ENCODE results near the gene RNF141. TPM values are rescaled to one million over a fixed set of nuclear protein-coding genes. Genes with fewer than 3 reads are reported as not detected.
A peak's percentile ranks its signal among the peaks of the same experiment; 100 is the strongest.

RNF141 gene
- total and polyA plus RNA-seq, 7 experiments from 2014 or later = 11.9 to 26.6 (median 17.3) TPM

DNA sequence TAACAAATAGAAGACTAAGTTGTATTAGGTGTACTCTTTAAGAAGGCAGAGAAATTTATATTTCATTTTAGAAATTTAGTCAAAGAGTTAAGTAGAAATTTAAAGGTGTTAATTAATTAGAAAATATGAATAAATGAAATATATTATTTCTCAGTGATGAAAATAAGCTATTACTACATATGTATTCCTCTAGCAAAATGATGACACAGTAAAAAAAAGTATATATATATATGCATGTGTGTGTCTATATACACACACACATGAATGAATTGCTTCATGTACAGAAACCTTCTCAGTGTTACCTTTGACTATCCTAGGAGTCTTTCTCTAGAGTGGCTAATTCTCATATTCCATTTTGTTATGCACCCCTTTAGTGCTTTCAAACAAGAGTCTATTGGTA, 7.7 kb downstream of the RNF141 start:
- H3K36me3 Mint-ChIP-seq = peaks cover 5 to 41% (median 30%) of the 10 kb centered on the region in 5 donors
- no peak overlapping the region for H3K27ac Mint-ChIP-seq
- no peaks in the 10 kb centered on the region for H3K27me3 ChIP-seq (ENCODE audit: control insufficient read depth in 2 of 2, insufficient read depth in 2 of 2, low read length in 2 of 2)
- H3K9me3 Mint-ChIP-seq = no peaks in the 10 kb centered on the region
- H3K27ac ChIP-seq (ENCODE audit: low read depth, low read length) = no peak overlapping the region
- H3K4me1 Mint-ChIP-seq = peaks cover 2 to 21% (median 6%) of the 10 kb centered on the region in 7 donors
- no peak for ATAC-seq
- no peak overlapping the region for H3K4me3 Mint-ChIP-seq
- H3K27me3 Mint-ChIP-seq = no peaks in the 10 kb centered on the region
- no peak overlapping the region for H3K4me3 ChIP-seq (ENCODE audit: low read length)
- H3K36me3 ChIP-seq (ENCODE audit: control insufficient read depth in 2 of 3, insufficient read depth in 3 of 3, low read length in 3 of 3) = peaks cover 0 to 31% (median 0%) of the 10 kb centered on the region in 3 experiments
- ChIA-PET POLR2A (no interaction called here), CTCF (interaction anchor here (1.0 to 3.8 kb wide), 3 partner anchors 8 to 125 kb away, joined by 3 to 24 read pairs (median 3); partner anchors contain the start of gene RNF141)
- no peak for DNase-seq
- intact Hi-C loops (cut with micrococcal nuclease) = no loop called here
- no peaks in the 10 kb centered on the region for H3K9me3 ChIP-seq (ENCODE audit: control insufficient read depth in 2 of 3, low read length in 3 of 3)
- no peaks in the 10 kb centered on the region for H3K4me1 ChIP-seq (ENCODE audit: control insufficient read depth in 2 of 2, insufficient read depth in 2 of 2, low read length in 2 of 2)

DNA sequence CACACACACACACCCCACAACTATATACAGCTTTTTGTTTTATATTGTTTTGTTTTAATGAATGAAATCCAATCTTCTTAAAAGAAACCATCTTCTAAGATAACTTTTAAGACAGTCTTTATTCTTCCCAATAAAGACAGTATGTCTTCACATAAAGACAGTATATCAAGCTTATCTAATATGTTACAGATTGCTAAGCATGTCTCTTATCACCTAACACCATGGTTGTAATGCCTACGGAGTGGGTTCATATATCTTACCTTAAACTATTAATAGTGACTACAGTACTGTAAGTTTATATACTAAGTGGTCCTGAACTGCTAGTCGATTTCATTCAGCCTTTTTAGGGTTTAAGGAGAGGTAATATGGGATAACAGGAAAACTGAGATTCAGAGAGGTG, 8.5 kb downstream of the RNF141 start:
- Histone ChIP-seq H3K4me1 (ENCODE audit: control insufficient read depth in 2 of 2, insufficient read depth in 2 of 2, low read length in 2 of 2) (no peaks in the 10 kb centered on the region), H3K27me3 (ENCODE audit: control insufficient read depth in 2 of 2, insufficient read depth in 2 of 2, low read length in 2 of 2) (no peaks in the 10 kb centered on the region), H3K36me3 (ENCODE audit: control insufficient read depth in 2 of 3, insufficient read depth in 3 of 3, low read length in 3 of 3) (peaks cover 0 to 33% (median 0%) of the 10 kb centered on the region in 3 experiments), H3K9me3 (ENCODE audit: control insufficient read depth in 2 of 3, low read length in 3 of 3) (no peaks in the 10 kb centered on the region), H3K27ac (ENCODE audit: low read depth, low read length) (no peak overlapping the region), H3K4me3 (ENCODE audit: low read length) (no peak overlapping the region)
- Mint-ChIP-seq H3K27ac (no peak overlapping the region), H3K4me3 (no peak overlapping the region), H3K4me1 (peaks cover 2 to 21% (median 9%) of the 10 kb centered on the region in 7 donors), H3K9me3 (no peaks in the 10 kb centered on the region), H3K36me3 (peaks cover 5 to 45% (median 32%) of the 10 kb centered on the region in 5 donors), H3K27me3 (no peaks in the 10 kb centered on the region)
- DNase-seq (no peak), ATAC-seq (no peak)
- intact Hi-C loops (cut with micrococcal nuclease) = no loop called here
- ChIA-PET CTCF (interaction anchor here (0.7 to 3.8 kb wide), 3 partner anchors 9 to 338 kb away, joined by 3 to 24 read pairs (median 4); partner anchors contain the start of gene RNF141), POLR2A (interaction anchor here (1.6 to 2.1 kb wide), 2 partner anchors 9 to 23 kb away, joined by 3 to 8 read pairs; partner anchors contain the start of gene RNF141)

DNA sequence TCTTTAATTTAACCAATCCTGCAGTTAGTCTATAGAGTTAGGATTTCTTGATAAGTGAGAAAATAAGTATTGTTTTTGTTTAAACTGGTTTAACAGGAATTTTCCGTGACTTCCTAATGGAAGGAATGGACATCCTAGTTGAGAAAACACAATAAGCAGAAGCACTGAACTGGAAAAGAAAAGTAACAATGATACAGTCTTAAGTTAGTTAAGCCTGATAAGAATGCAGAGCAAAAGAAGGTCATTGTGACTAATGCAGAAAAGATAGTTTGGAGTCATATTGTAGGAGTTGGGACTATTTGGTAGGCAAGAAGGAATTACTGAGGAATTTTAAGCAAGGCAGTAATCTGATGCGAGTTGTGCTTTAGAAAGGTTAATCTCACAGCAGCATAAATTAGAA, 11.7 kb downstream of the RNF141 start:
- no peaks in the 10 kb centered on the region for H3K9me3 Mint-ChIP-seq
- peaks cover 6 to 16% (median 10%) of the 10 kb centered on the region in 7 donors for H3K4me1 Mint-ChIP-seq
- H3K4me3 Mint-ChIP-seq = no peak overlapping the region
- Histone ChIP-seq H3K36me3 (ENCODE audit: control insufficient read depth in 2 of 3, insufficient read depth in 3 of 3, low read length in 3 of 3) (peaks cover 0 to 52% (median 5%) of the 10 kb centered on the region in 3 experiments), H3K27ac (ENCODE audit: low read depth, low read length) (no peak overlapping the region), H3K27me3 (ENCODE audit: control insufficient read depth in 2 of 2, insufficient read depth in 2 of 2, low read length in 2 of 2) (no peaks in the 10 kb centered on the region), H3K4me3 (ENCODE audit: low read length) (no peak overlapping the region), H3K9me3 (ENCODE audit: control insufficient read depth in 2 of 3, low read length in 3 of 3) (no peaks in the 10 kb centered on the region), H3K4me1 (ENCODE audit: control insufficient read depth in 2 of 2, insufficient read depth in 2 of 2, low read length in 2 of 2) (no peaks in the 10 kb centered on the region)
- DNase-seq (no peak), ATAC-seq (no peak)
- intact Hi-C loops (cut with micrococcal nuclease) = no loop called here
- H3K36me3 Mint-ChIP-seq = peaks cover 11 to 62% (median 46%) of the 10 kb centered on the region in 5 donors
- no peak overlapping the region for H3K27ac Mint-ChIP-seq
- POLR2A ChIA-PET = no interaction called here
- CTCF ChIA-PET = no interaction called here
- H3K27me3 Mint-ChIP-seq = no peaks in the 10 kb centered on the region

- Histone ChIP-seq H3K36me3 (ENCODE audit: control insufficient read depth in 2 of 3, insufficient read depth in 3 of 3, low read length in 3 of 3) (peaks cover 0 to 53% (median 6%) of the 10 kb centered on the region in 3 experiments), H3K4me1 (ENCODE audit: control insufficient read depth in 2 of 2, insufficient read depth in 2 of 2, low read length in 2 of 2) (no peaks in the 10 kb centered on the region), H3K27ac (ENCODE audit: low read depth, low read length) (no peak overlapping the region), H3K4me3 (ENCODE audit: low read length) (no peak overlapping the region), H3K27me3 (ENCODE audit: control insufficient read depth in 2 of 2, insufficient read depth in 2 of 2, low read length in 2 of 2) (no peaks in the 10 kb centered on the region), H3K9me3 (ENCODE audit: control insufficient read depth in 2 of 3, low read length in 3 of 3) (no peaks in the 10 kb centered on the region)
- ATAC-seq (no peak), DNase-seq (no peak)
- Mint-ChIP-seq H3K36me3 (peaks cover 13 to 62% (median 39%) of the 10 kb centered on the region in 5 donors), H3K4me3 (no peak overlapping the region), H3K27ac (no peak overlapping the region), H3K9me3 (no peaks in the 10 kb centered on the region), H3K27me3 (no peaks in the 10 kb centered on the region), H3K4me1 (peaks cover 6 to 20% (median 10%) of the 10 kb centered on the region in 7 donors)
- ChIA-PET POLR2A (interaction anchor here (1.0 to 1.5 kb wide), 2 partner anchors 12 to 74 kb away, joined by 4 read pairs; no protein-coding TSS in a partner anchor), CTCF (interaction anchor here (0.7 kb wide), 1 partner anchor 43 kb away, joined by 3 read pairs; no protein-coding TSS in a partner anchor)
- intact Hi-C loops (cut with micrococcal nuclease) = no loop called here
Measured at GRCh38 chr11:10528121-10528520, 12.9 kb downstream of the RNF141 start.

DNA sequence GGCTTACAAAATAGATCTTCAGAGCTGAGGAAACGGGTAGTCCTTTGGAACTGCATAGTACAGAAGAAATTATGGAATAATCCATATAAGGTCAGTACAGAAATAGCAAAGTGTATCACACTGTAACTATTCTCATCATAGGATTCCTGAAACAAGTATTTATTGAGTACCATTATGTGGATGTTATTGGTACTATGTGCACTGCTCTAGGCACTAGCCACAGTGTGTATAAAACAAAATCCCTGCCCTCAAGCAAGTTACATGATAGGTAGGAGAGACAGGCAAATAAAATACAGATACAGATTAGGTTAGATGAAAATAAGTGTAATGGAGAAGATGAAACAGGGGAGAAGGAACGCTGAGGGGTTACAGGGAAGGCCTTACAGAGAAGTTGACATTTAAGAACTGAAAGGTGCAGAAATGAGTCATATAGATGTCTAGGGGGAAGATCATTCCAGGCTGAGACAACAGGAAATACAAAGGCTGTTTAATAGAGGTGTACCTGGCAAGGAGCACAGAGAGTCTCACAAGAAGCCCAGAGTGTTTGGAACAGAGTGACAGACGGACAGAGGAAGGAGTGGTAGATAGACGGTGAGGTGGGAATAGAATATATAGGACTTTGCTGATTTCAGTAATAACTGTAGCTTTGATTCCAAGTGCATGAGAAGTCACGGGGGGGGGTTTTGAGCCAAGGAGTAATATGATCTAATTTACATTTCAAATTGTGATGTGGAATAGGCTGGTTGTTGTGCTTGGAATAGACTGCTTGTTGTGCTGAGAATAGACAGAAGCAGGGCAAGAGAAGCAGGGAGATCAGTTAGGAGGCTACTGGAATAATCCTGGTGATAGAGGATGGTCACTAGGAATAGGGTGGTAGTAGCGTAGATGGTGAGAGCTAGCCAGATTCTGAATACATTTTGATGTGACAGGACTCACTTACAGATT, 13.7 kb downstream of the RNF141 start:
- H3K4me3 Mint-ChIP-seq = peak overlapping the region in 2 of 10 donors; percentile 1 to 3
- Histone ChIP-seq H3K27me3 (ENCODE audit: control insufficient read depth in 2 of 2, insufficient read depth in 2 of 2, low read length in 2 of 2) (no peaks in the 10 kb centered on the region), H3K4me3 (ENCODE audit: low read length) (no peak overlapping the region), H3K4me1 (ENCODE audit: control insufficient read depth in 2 of 2, insufficient read depth in 2 of 2, low read length in 2 of 2) (no peaks in the 10 kb centered on the region), H3K36me3 (ENCODE audit: control insufficient read depth in 2 of 3, insufficient read depth in 3 of 3, low read length in 3 of 3) (peaks cover 1 to 56% (median 6%) of the 10 kb centered on the region in 3 experiments), H3K9me3 (ENCODE audit: control insufficient read depth in 2 of 3, low read length in 3 of 3) (no peaks in the 10 kb centered on the region), H3K27ac (ENCODE audit: low read depth, low read length) (no peak overlapping the region)
- peak overlapping the region in 7 of 9 donors; percentile 1 to 60 (median 20) for H3K27ac Mint-ChIP-seq
- H3K9me3 Mint-ChIP-seq = no peaks in the 10 kb centered on the region
- peaks cover 6 to 22% (median 10%) of the 10 kb centered on the region in 7 donors for H3K4me1 Mint-ChIP-seq
- peaks cover 13 to 56% (median 36%) of the 10 kb centered on the region in 5 donors for H3K36me3 Mint-ChIP-seq
- H3K27me3 Mint-ChIP-seq = no peaks in the 10 kb centered on the region
- DNase-seq = no peak
- ChIA-PET POLR2A (interaction anchor here (0.6 to 1.5 kb wide), 3 partner anchors 13 to 73 kb away, joined by 4 read pairs; no protein-coding TSS in a partner anchor), CTCF (no interaction called here)
- intact Hi-C loops (cut with micrococcal nuclease) = loop anchor here in 1 of 2 donors (2.0 kb wide), 1 partner anchor 14 kb away; the partner anchor contains the start of gene RNF141
- ATAC-seq = no peak

- Histone ChIP-seq H3K36me3 (ENCODE audit: control insufficient read depth in 2 of 3, insufficient read depth in 3 of 3, low read length in 3 of 3) (peaks cover 3 to 53% (median 9%) of the 10 kb centered on the region in 3 experiments), H3K4me1 (ENCODE audit: control insufficient read depth in 2 of 2, insufficient read depth in 2 of 2, low read length in 2 of 2) (no peaks in the 10 kb centered on the region), H3K27ac (ENCODE audit: low read depth, low read length) (no peak overlapping the region), H3K4me3 (ENCODE audit: low read length) (no peak overlapping the region), H3K9me3 (ENCODE audit: control insufficient read depth in 2 of 3, low read length in 3 of 3) (no peaks in the 10 kb centered on the region), H3K27me3 (ENCODE audit: control insufficient read depth in 2 of 2, insufficient read depth in 2 of 2, low read length in 2 of 2) (no peaks in the 10 kb centered on the region)
- ChIA-PET POLR2A (interaction anchor here (0.7 kb wide), 1 partner anchor 284 kb away, joined by 3 read pairs; the partner anchor contains the start of gene EIF4G2), CTCF (no interaction called here)
- no peaks in the 10 kb centered on the region for H3K9me3 Mint-ChIP-seq
- no peaks in the 10 kb centered on the region for H3K27me3 Mint-ChIP-seq
- peaks cover 11 to 52% (median 32%) of the 10 kb centered on the region in 5 donors for H3K36me3 Mint-ChIP-seq
- peaks cover 7 to 29% (median 16%) of the 10 kb centered on the region in 7 donors for H3K4me1 Mint-ChIP-seq
- no peak overlapping the region for H3K27ac Mint-ChIP-seq
- intact Hi-C loops (cut with micrococcal nuclease) = no loop called here
- ATAC-seq = no peak
- no peak for DNase-seq
- H3K4me3 Mint-ChIP-seq = no peak overlapping the region
Measured at GRCh38 chr11:10524471-10524870, 16.5 kb downstream of the RNF141 start.
